ENCODE results near the gene OR4D1. TPM values are rescaled to one million over a fixed set of nuclear protein-coding genes. Genes with fewer than 3 reads are reported as not detected.
"Not testable (repeated sequence)": the region's sequence is repeated elsewhere in the genome, so short reads cannot be mapped to it uniquely, and the experiment has no call there.

The OR4D1 gene
- 0.03 TPM in 1 of 2 replicates, not detected in the other for total RNA-seq (2014; rRNA removed; shearing (Covaris generic))

- H3K36me3 ChIP-seq, result no peaks in the 10 kb centered on the region
- H3K27ac ChIP-seq, result no peak within 1 kb of the TSS
- peaks cover 8% of the 10 kb centered on the region for H3K9me3 ChIP-seq (replicated peaks)
- no peak for DNase-seq (ENCODE audit: low read depth in 1 of 2, low spot score in 2 of 2)
- peaks cover 47% of the 10 kb centered on the region for H3K27me3 ChIP-seq (replicated peaks)
- no peaks in the 10 kb centered on the region for H3K4me1 ChIP-seq (replicated peaks)
- no peak within 1 kb of the TSS for H3K4me3 ChIP-seq
Measured at GRCh38 chr17:58147930-58148434, at the start of gene OR4D1. Gene OR4D1 (plus strand): TSS chr17:58148384. CDS start chr17:58155154, 6,770 bp downstream.

- no peaks in the 10 kb centered on the region; the same call in 1 of the 2 replicates for H3K27me3 ChIP-seq (replicated peaks)
- H3K4me1 ChIP-seq (replicated peaks), result no peaks in the 10 kb centered on the region
- H3K4me3 ChIP-seq, result no peak overlapping the region
- no peak overlapping the region for H3K27ac ChIP-seq
- H3K9me3 ChIP-seq (replicated peaks), result no peaks in the 10 kb centered on the region
- no peaks in the 10 kb centered on the region for H3K36me3 ChIP-seq
- DNase-seq (ENCODE audit: low read depth in 1 of 2, low spot score in 2 of 2), result no peak
Measured at GRCh38 chr17:58100506-58100905, 47.7 kb upstream of the OR4D1 start.

GRCh38 chr17:58101898-58102297 is 46.3 kb upstream of the OR4D1 start:
- not testable (repeated sequence) for H3K27ac ChIP-seq; H3K36me3 ChIP-seq; DNase-seq (ENCODE audit: low read depth in 1 of 2, low spot score in 2 of 2); H3K27me3 ChIP-seq (replicated peaks); H3K4me3 ChIP-seq; H3K9me3 ChIP-seq (replicated peaks); H3K4me1 ChIP-seq (replicated peaks)

- no peak overlapping the region for H3K27ac ChIP-seq
- no peak overlapping the region for H3K4me3 ChIP-seq
- no peaks in the 10 kb centered on the region for H3K9me3 ChIP-seq (replicated peaks)
- peaks cover 3% of the 10 kb centered on the region; the same call in 1 of the 2 replicates for H3K27me3 ChIP-seq (replicated peaks)
- H3K36me3 ChIP-seq, result no peaks in the 10 kb centered on the region
- H3K4me1 ChIP-seq (replicated peaks), result no peaks in the 10 kb centered on the region
- DNase-seq (ENCODE audit: low read depth in 1 of 2, low spot score in 2 of 2), result peak in 1 of 2 experiments; percentile 23
Measured at GRCh38 chr17:58105093-58105492, 43.1 kb upstream of the OR4D1 start.

- Histone ChIP-seq H3K36me3 (no peaks in the 10 kb centered on the region), H3K9me3 (replicated peaks) (no peaks in the 10 kb centered on the region), H3K4me3 (no peak overlapping the region), H3K4me1 (replicated peaks) (no peaks in the 10 kb centered on the region), H3K27ac (no peak overlapping the region), H3K27me3 (replicated peaks) (peaks cover 3% of the 10 kb centered on the region; the same call in 1 of the 2 replicates)
- DNase-seq (ENCODE audit: low read depth in 1 of 2, low spot score in 2 of 2), result no peak
Measured at GRCh38 chr17:58107306-58107705, 40.9 kb upstream of the OR4D1 start.

GRCh38 chr17:58109197-58109596 is 39.0 kb upstream of the OR4D1 start:
- H3K4me1 ChIP-seq (replicated peaks), result no peaks in the 10 kb centered on the region
- H3K4me3 ChIP-seq, result no peak overlapping the region
- H3K36me3 ChIP-seq, result no peaks in the 10 kb centered on the region
- no peak for DNase-seq (ENCODE audit: low read depth in 1 of 2, low spot score in 2 of 2)
- peaks cover 3% of the 10 kb centered on the region; the same call in 1 of the 2 replicates for H3K27me3 ChIP-seq (replicated peaks)
- no peaks in the 10 kb centered on the region for H3K9me3 ChIP-seq (replicated peaks)
- H3K27ac ChIP-seq, result no peak overlapping the region

GRCh38 chr17:58110012-58110411 is 38.2 kb upstream of the OR4D1 start:
- Histone ChIP-seq H3K36me3 (no peaks in the 10 kb centered on the region), H3K27ac (no peak overlapping the region), H3K9me3 (replicated peaks) (no peaks in the 10 kb centered on the region), H3K27me3 (replicated peaks) (peaks cover 5% of the 10 kb centered on the region), H3K4me3 (no peak overlapping the region), H3K4me1 (replicated peaks) (no peaks in the 10 kb centered on the region)
- DNase-seq (ENCODE audit: low read depth in 1 of 2, low spot score in 2 of 2), result no peak

- H3K9me3 ChIP-seq (replicated peaks), result no peaks in the 10 kb centered on the region
- no peak for DNase-seq (ENCODE audit: low read depth in 1 of 2, low spot score in 2 of 2)
- no peak overlapping the region for H3K4me3 ChIP-seq
- no peaks in the 10 kb centered on the region for H3K4me1 ChIP-seq (replicated peaks)
- no peak overlapping the region for H3K27ac ChIP-seq
- H3K36me3 ChIP-seq, result no peaks in the 10 kb centered on the region
- peaks cover 5% of the 10 kb centered on the region for H3K27me3 ChIP-seq (replicated peaks)
Measured at GRCh38 chr17:58111676-58112075, 36.5 kb upstream of the OR4D1 start.

- no peak overlapping the region for H3K27ac ChIP-seq
- no peaks in the 10 kb centered on the region for H3K9me3 ChIP-seq (replicated peaks)
- no peaks in the 10 kb centered on the region for H3K4me1 ChIP-seq (replicated peaks)
- peaks cover 7% of the 10 kb centered on the region for H3K27me3 ChIP-seq (replicated peaks)
- peak; percentile 66 to 80 for DNase-seq (ENCODE audit: low read depth in 1 of 2, low spot score in 2 of 2)
- H3K4me3 ChIP-seq, result no peak overlapping the region
- no peaks in the 10 kb centered on the region for H3K36me3 ChIP-seq
Measured at GRCh38 chr17:58112970-58113631, 35.1 kb upstream of the OR4D1 start.

GRCh38 chr17:58113947-58114346 is 34.2 kb upstream of the OR4D1 start:
- Histone ChIP-seq H3K27ac (no peak overlapping the region), H3K36me3 (no peaks in the 10 kb centered on the region), H3K4me3 (no peak overlapping the region), H3K4me1 (replicated peaks) (no peaks in the 10 kb centered on the region), H3K27me3 (replicated peaks) (peaks cover 7% of the 10 kb centered on the region), H3K9me3 (replicated peaks) (no peaks in the 10 kb centered on the region)
- no peak for DNase-seq (ENCODE audit: low read depth in 1 of 2, low spot score in 2 of 2)

- no peaks in the 10 kb centered on the region for H3K36me3 ChIP-seq
- H3K9me3 ChIP-seq (replicated peaks), result no peaks in the 10 kb centered on the region
- DNase-seq (ENCODE audit: low read depth in 1 of 2, low spot score in 2 of 2), result no peak
- H3K27me3 ChIP-seq (replicated peaks), result peaks cover 13% of the 10 kb centered on the region
- no peaks in the 10 kb centered on the region for H3K4me1 ChIP-seq (replicated peaks)
- no peak overlapping the region for H3K27ac ChIP-seq
- H3K4me3 ChIP-seq, result no peak overlapping the region
Measured at GRCh38 chr17:58117382-58117781, 30.8 kb upstream of the OR4D1 start.

- no peaks in the 10 kb centered on the region for H3K4me1 ChIP-seq (replicated peaks)
Measured at GRCh38 chr17:58119491-58119890, 28.7 kb upstream of the OR4D1 start.

GRCh38 chr17:58120195-58120822 is 27.9 kb upstream of the OR4D1 start:
- peaks cover 27% of the 10 kb centered on the region for H3K27me3 ChIP-seq (replicated peaks)
- DNase-seq (ENCODE audit: low read depth in 1 of 2, low spot score in 2 of 2), result peak in 1 of 2 experiments; percentile 41
- no peaks in the 10 kb centered on the region for H3K36me3 ChIP-seq

More at GRCh38 chr17:58119491-58119890, 28.7 kb upstream of the OR4D1 start:
- H3K4me3 ChIP-seq, result no peak overlapping the region
- no peak overlapping the region for H3K27ac ChIP-seq
- H3K27me3 ChIP-seq (replicated peaks), result peaks cover 22% of the 10 kb centered on the region
- DNase-seq (ENCODE audit: low read depth in 1 of 2, low spot score in 2 of 2), result no peak
- H3K36me3 ChIP-seq, result no peaks in the 10 kb centered on the region
- no peaks in the 10 kb centered on the region for H3K9me3 ChIP-seq (replicated peaks)

GRCh38 chr17:58121925-58122324 is 26.3 kb upstream of the OR4D1 start:
- Histone ChIP-seq H3K27me3 (replicated peaks) (peaks cover 33% of the 10 kb centered on the region), H3K4me3 (no peak overlapping the region), H3K9me3 (replicated peaks) (no peaks in the 10 kb centered on the region), H3K27ac (no peak overlapping the region), H3K4me1 (replicated peaks) (no peaks in the 10 kb centered on the region), H3K36me3 (no peaks in the 10 kb centered on the region)
- DNase-seq (ENCODE audit: low read depth in 1 of 2, low spot score in 2 of 2), result peak in 1 of 2 experiments; percentile 42

More at GRCh38 chr17:58120195-58120822, 27.9 kb upstream of the OR4D1 start:
- H3K4me3 ChIP-seq, result no peak overlapping the region
- H3K27ac ChIP-seq, result no peak overlapping the region
- no peaks in the 10 kb centered on the region for H3K4me1 ChIP-seq (replicated peaks)
- no peaks in the 10 kb centered on the region for H3K9me3 ChIP-seq (replicated peaks)

All from SJSA1 (cell line).